Measurements from ENCODE around the gene KCNN4.
"Not testable (repeated sequence)": the region's sequence is repeated elsewhere in the genome, so short reads cannot be mapped to it uniquely, and the experiment has no call there.

DNA sequence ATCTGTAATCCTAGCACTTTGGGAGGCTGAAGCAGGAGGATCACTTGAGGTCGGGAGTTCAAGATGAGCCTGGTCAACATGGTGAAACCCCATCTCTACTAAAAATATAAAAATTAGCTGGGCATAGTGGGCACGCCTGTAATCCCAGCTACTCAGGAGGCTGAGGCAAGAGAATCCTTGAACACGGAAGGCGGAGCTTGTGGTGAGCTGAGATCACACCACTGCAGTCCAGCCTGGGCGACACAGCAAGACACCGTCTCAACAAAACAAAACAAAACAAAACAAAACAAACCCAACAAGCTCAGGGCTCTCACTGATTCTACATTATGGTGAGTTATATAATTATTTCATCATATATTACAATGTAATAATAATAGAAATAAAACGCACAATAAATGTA is 25.6 kb upstream of the KCNN4 start:
- TF ChIP-seq, protein P1, sequence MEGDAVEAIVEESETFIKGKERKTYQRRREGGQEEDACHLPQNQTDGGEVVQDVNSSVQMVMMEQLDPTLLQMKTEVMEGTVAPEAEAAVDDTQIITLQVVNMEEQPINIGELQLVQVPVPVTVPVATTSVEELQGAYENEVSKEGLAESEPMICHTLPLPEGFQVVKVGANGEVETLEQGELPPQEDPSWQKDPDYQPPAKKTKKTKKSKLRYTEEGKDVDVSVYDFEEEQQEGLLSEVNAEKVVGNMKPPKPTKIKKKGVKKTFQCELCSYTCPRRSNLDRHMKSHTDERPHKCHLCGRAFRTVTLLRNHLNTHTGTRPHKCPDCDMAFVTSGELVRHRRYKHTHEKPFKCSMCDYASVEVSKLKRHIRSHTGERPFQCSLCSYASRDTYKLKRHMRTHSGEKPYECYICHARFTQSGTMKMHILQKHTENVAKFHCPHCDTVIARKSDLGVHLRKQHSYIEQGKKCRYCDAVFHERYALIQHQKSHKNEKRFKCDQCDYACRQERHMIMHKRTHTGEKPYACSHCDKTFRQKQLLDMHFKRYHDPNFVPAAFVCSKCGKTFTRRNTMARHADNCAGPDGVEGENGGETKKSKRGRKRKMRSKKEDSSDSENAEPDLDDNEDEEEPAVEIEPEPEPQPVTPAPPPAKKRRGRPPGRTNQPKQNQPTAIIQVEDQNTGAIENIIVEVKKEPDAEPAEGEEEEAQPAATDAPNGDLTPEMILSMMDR (IDR thresholded peaks at IDR 0.05; ENCODE audit: poor library complexity), result not testable (repeated sequence)
- not testable (repeated sequence) for TF ChIP-seq EZH2 (IDR thresholded peaks at IDR 0.05; ENCODE audit: borderline replicate concordance)
